Glutamatergic neuron (in vitro differentiated cells): Measurements from ENCODE around the gene BTRC. TPM values are rescaled to one million over a fixed set of nuclear protein-coding genes. Genes with fewer than 3 reads are reported as not detected.

Experiments used
- DNase-seq: peaks from one replicate; pipeline ENCODE4 v3.0.0; 2022
- H3K27ac Mint-ChIP-seq: one replicate; pipeline ENCODE4 v1.8.0; 2020; ENCODE audit warnings: mild to moderate bottlenecking, mixed read lengths, inconsistent platforms; ENCODE audit not compliant: unreplicated experiment
- H3K27me3 Mint-ChIP-seq: one replicate; pipeline ENCODE4 v1.8.0; 2020; ENCODE audit warnings: mild to moderate bottlenecking, moderate library complexity, mixed read lengths, inconsistent platforms; ENCODE audit not compliant: unreplicated experiment
- H3K36me3 Mint-ChIP-seq: one replicate; pipeline ENCODE4 v1.8.0; 2020; ENCODE audit warnings: mild to moderate bottlenecking, mixed read lengths, inconsistent platforms; ENCODE audit not compliant: unreplicated experiment
- H3K4me1 Mint-ChIP-seq: one replicate; pipeline ENCODE4 v1.8.0; 2020; ENCODE audit warnings: mild to moderate bottlenecking, low read depth, mixed read lengths, inconsistent platforms; ENCODE audit not compliant: unreplicated experiment
- H3K4me3 Mint-ChIP-seq: one replicate; pipeline ENCODE4 v1.8.0; 2020; ENCODE audit warnings: mild to moderate bottlenecking, mixed read lengths, inconsistent platforms; ENCODE audit not compliant: unreplicated experiment
- H3K9me3 Mint-ChIP-seq: one replicate; pipeline ENCODE4 v1.8.0; 2020; ENCODE audit warnings: mild to moderate bottlenecking, moderate library complexity, mixed read lengths, inconsistent platforms; ENCODE audit not compliant: unreplicated experiment
- CTCF ChIP-seq: fragments of 200-600 bp; sonication (generic); IDR thresholded peaks from one replicate; pipeline ENCODE4 v1.5.0; 2021; ENCODE audit not compliant: partially characterized antibody, unreplicated experiment
- total RNA-seq: library from RNA; stranded (reverse); fragmentation: NEBNext Ultra II Directional; extraction: Animal tissue kit (Norgen Biotek cat#: 25700); gene quantifications from one replicate; pipeline ENCODE4 v1.2.1, GENCODE V29; 2021; ENCODE audit not compliant: unreplicated experiment

The BTRC gene
- total RNA-seq, 1 donor from 2014 or later: 28.9 TPM

- H3K4me3 Mint-ChIP-seq: no peak overlapping the region
- no peak for DNase-seq
- peaks cover 3% of the 10 kb centered on the region for H3K27me3 Mint-ChIP-seq
- H3K36me3 Mint-ChIP-seq: no peaks in the 10 kb centered on the region
- peaks cover 39% of the 10 kb centered on the region for H3K4me1 Mint-ChIP-seq
- H3K27ac Mint-ChIP-seq: no peak overlapping the region
- peaks cover 5% of the 10 kb centered on the region for H3K9me3 Mint-ChIP-seq
- no peak for TF ChIP-seq CTCF
These were observed 96.5 kb downstream of the BTRC start for GRCh38 chr10:101450277-101451080.

- H3K27ac Mint-ChIP-seq: peak overlapping the region; percentile 85
- peaks cover 3% of the 10 kb centered on the region for H3K27me3 Mint-ChIP-seq
- no peak for DNase-seq
- no peak for TF ChIP-seq CTCF
- H3K4me3 Mint-ChIP-seq: peak overlapping the region; percentile 63
- H3K4me1 Mint-ChIP-seq: peaks cover 35% of the 10 kb centered on the region
- no peaks in the 10 kb centered on the region for H3K36me3 Mint-ChIP-seq
- peaks cover 5% of the 10 kb centered on the region for H3K9me3 Mint-ChIP-seq
These were observed 97.3 kb downstream of the BTRC start for GRCh38 chr10:101451261-101451660.

- peak overlapping the region; percentile 85 for H3K27ac Mint-ChIP-seq
- no peaks in the 10 kb centered on the region for H3K36me3 Mint-ChIP-seq
- peak overlapping the region; percentile 63 for H3K4me3 Mint-ChIP-seq
- peak; percentile 38 for DNase-seq
- peaks cover 5% of the 10 kb centered on the region for H3K9me3 Mint-ChIP-seq
- H3K4me1 Mint-ChIP-seq: peaks cover 35% of the 10 kb centered on the region
- no peak for TF ChIP-seq CTCF
- H3K27me3 Mint-ChIP-seq: peaks cover 3% of the 10 kb centered on the region
These were observed 97.7 kb downstream of the BTRC start for GRCh38 chr10:101451667-101452069.

- H3K4me1 Mint-ChIP-seq: peaks cover 33% of the 10 kb centered on the region
These were observed 98.2 kb downstream of the BTRC start for GRCh38 chr10:101452176-101452575.

More at GRCh38 chr10:101452176-101452575, 98.2 kb downstream of the BTRC start:
- peaks cover 5% of the 10 kb centered on the region for H3K9me3 Mint-ChIP-seq
- H3K27me3 Mint-ChIP-seq: peaks cover 3% of the 10 kb centered on the region
- TF ChIP-seq CTCF: no peak
- peak overlapping the region; percentile 85 for H3K27ac Mint-ChIP-seq
- peak overlapping the region; percentile 63 for H3K4me3 Mint-ChIP-seq
- H3K36me3 Mint-ChIP-seq: no peaks in the 10 kb centered on the region
- DNase-seq: no peak
